Neuronal stem cell (in vitro differentiated cells): ENCODE measurements around the gene SLC11A1.
A peak's percentile ranks its signal among the peaks of the same experiment; 100 is the strongest.

Experiments used
- DNase-seq: peaks from one replicate; pipeline ENCODE4 v3.0.0-alpha.2; 2013; ENCODE audit warnings: low spot score
- H2AFZ ChIP-seq: one replicate; pipeline ENCODE4 v1.6.1; 2013; ENCODE audit warnings: mild to moderate bottlenecking, low read length, inconsistent platforms
- H2AK5ac ChIP-seq: 2 replicates; pipeline ENCODE4 v1.6.1; 2013; ENCODE audit warnings: low read depth, mild to moderate bottlenecking, inconsistent platforms, low read length, moderate library complexity, mixed read lengths
- H2BK120ac ChIP-seq: 2 replicates; pipeline ENCODE4 v1.6.1; 2013; ENCODE audit warnings: low read depth, mild to moderate bottlenecking, inconsistent platforms, low read length, moderate library complexity, mixed read lengths
- H2BK12ac ChIP-seq: one replicate; pipeline ENCODE4 v1.6.1; 2013; ENCODE audit warnings: low read length, inconsistent platforms
- H2BK15ac ChIP-seq: 2 replicates; pipeline ENCODE4 v1.6.1; 2013; ENCODE audit warnings: mild to moderate bottlenecking, low read length, inconsistent platforms, mixed read lengths
- H2BK5ac ChIP-seq: one replicate; pipeline ENCODE4 v1.6.1; 2013; ENCODE audit warnings: inconsistent platforms, mild to moderate bottlenecking, low read length, moderate library complexity
- H3K14ac ChIP-seq: one replicate; pipeline ENCODE4 v1.6.1; 2013; ENCODE audit warnings: low read length, inconsistent platforms
- H3K18ac ChIP-seq: 2 replicates; pipeline ENCODE4 v1.6.1; 2013; ENCODE audit warnings: low read length, inconsistent platforms
- H3K23ac ChIP-seq: 2 replicates; pipeline ENCODE4 v1.6.1; 2013; ENCODE audit warnings: low read depth, mild to moderate bottlenecking, mixed read lengths, low read length, inconsistent platforms; ENCODE audit not compliant: poor library complexity
- H3K27ac ChIP-seq: replicated peaks from 3 replicates; pipeline ENCODE4 v1.5.1; 2013; ENCODE audit warnings: low read length, inconsistent platforms
- H3K27me3 ChIP-seq, 3 experiments: 2 replicates each; pipeline ENCODE4 v1.6.1; 2013; ENCODE audit warnings: low read length in 3 of 3, mild to moderate bottlenecking in 2 of 3, inconsistent platforms in 1 of 3, low read depth in 1 of 3, mixed read lengths in 1 of 3, moderate library complexity in 1 of 3; ENCODE audit not compliant: control insufficient read depth in 3 of 3, insufficient read depth in 3 of 3
- H3K36me3 ChIP-seq, 2 donors: replicated peaks in 1 of 2; 2 replicates each; pipeline ENCODE4 v1.6.1; 2013; ENCODE audit warnings: low read length in 2 of 2; ENCODE audit not compliant: control insufficient read depth in 2 of 2, insufficient read depth in 2 of 2
- H3K4ac ChIP-seq: 2 replicates; pipeline ENCODE4 v1.6.1; 2013; ENCODE audit warnings: inconsistent platforms, mild to moderate bottlenecking, low read length, moderate library complexity
- H3K4me1 ChIP-seq, 2 donors: 1 replicate in 1 of 2; 2 replicates in 1 of 2; pipeline ENCODE4 v1.6.1; 2013; ENCODE audit warnings: low read length in 2 of 2, low read depth in 1 of 2; ENCODE audit not compliant: control insufficient read depth in 2 of 2, insufficient read depth in 1 of 2
- H3K4me2 ChIP-seq: one replicate; pipeline ENCODE4 v1.6.1; 2013; ENCODE audit warnings: mild to moderate bottlenecking, low read length, inconsistent platforms; ENCODE audit not compliant: insufficient read depth, poor library complexity, severe bottlenecking
- H3K4me3 ChIP-seq, 2 donors: 2 replicates each; pipeline ENCODE4 v1.5.1; 2013; ENCODE audit warnings: low read length in 2 of 2, mild to moderate bottlenecking in 2 of 2, inconsistent platforms in 1 of 2, moderate library complexity in 1 of 2
- H3K79me1 ChIP-seq: one replicate; pipeline ENCODE4 v1.6.1; 2013; ENCODE audit warnings: low read depth, mild to moderate bottlenecking, inconsistent platforms, low read length, moderate library complexity
- H3K9ac ChIP-seq: one replicate; pipeline ENCODE4 v1.6.1; 2013; ENCODE audit warnings: mild to moderate bottlenecking, low read depth, low read length, inconsistent platforms; ENCODE audit not compliant: poor library complexity
- H3K9me3 ChIP-seq, 2 donors: replicated peaks in 1 of 2; 2 replicates each; pipeline versions ENCODE3 to v1.6.1; 2013; ENCODE audit warnings: low read length in 2 of 2, mild to moderate bottlenecking in 2 of 2, inconsistent platforms in 1 of 2, low read depth in 1 of 2, mixed read lengths in 1 of 2, moderate library complexity in 1 of 2; ENCODE audit not compliant: control insufficient read depth in 2 of 2, insufficient read depth in 1 of 2
- H4K8ac ChIP-seq: one replicate; pipeline ENCODE4 v1.6.1; 2013; ENCODE audit warnings: low read depth, mild to moderate bottlenecking, inconsistent platforms, low read length, moderate library complexity
- H4K91ac ChIP-seq: one replicate; pipeline ENCODE4 v1.6.1; 2013; ENCODE audit warnings: low read length, low read depth, mild to moderate bottlenecking, inconsistent platforms; ENCODE audit not compliant: poor library complexity
- WGBS, 2 donors: extraction: QIAGEN DNeasy Blood & Tissue Kit; methylation state at CpG; one replicate each; pipeline ENCODE4 v1.1.7; 2013; ENCODE audit warnings: missing lambda C conversion rate in 2 of 2, mixed read lengths in 1 of 2; ENCODE audit not compliant: insufficient read length in 2 of 2, insufficient replicate concordance in 1 of 2; ENCODE audit errors: extremely low coverage in 2 of 2; 5-methylcytosine and 5-hydroxymethylcytosine counted together

SLC11A1 gene

GRCh38 chr2:218400930-218401881, 19.1 kb downstream of the SLC11A1 start:
- no peak overlapping the region for H2BK120ac ChIP-seq
- no peak overlapping the region for H2BK5ac ChIP-seq
- H3K4ac ChIP-seq = peak overlapping the region; percentile 66
- no peak overlapping the region for H3K14ac ChIP-seq
- no peak overlapping the region for H4K91ac ChIP-seq
- peaks cover 22 to 31% (median 30%) of the 10 kb centered on the region in 3 experiments for H3K27me3 ChIP-seq
- H3K9me3 ChIP-seq = no peaks in the 10 kb centered on the region
- H3K4me1 ChIP-seq = peaks cover 35 to 41% of the 10 kb centered on the region in 2 donors
- H3K9ac ChIP-seq = peak overlapping the region; percentile 96
- WGBS, 2 donors = no CpG with 5 or more reads among the region's 24 CpGs
- H3K79me1 ChIP-seq = peaks cover 6% of the 10 kb centered on the region
- H2AFZ ChIP-seq = peak overlapping the region; percentile 85
- no peak overlapping the region for H4K8ac ChIP-seq
- peak overlapping the region; percentile 66 for H3K18ac ChIP-seq
- peak overlapping the region; percentile 89 for H3K23ac ChIP-seq
- H2BK15ac ChIP-seq = peak overlapping the region; percentile 62
- no peak overlapping the region for H3K27ac ChIP-seq
- no peak for DNase-seq
- H2AK5ac ChIP-seq = peak overlapping the region; percentile 97
- no peak overlapping the region for H2BK12ac ChIP-seq
- peak overlapping the region; percentile 93 for H3K4me2 ChIP-seq
- H3K4me3 ChIP-seq = peak overlapping the region; percentile 91 to 92
- H3K36me3 ChIP-seq = peaks cover 21 to 41% of the 10 kb centered on the region in 2 donors

- WGBS, 2 donors = no CpG with 5 or more reads among the region's 9 CpGs
- Histone ChIP-seq H3K9me3 (no peaks in the 10 kb centered on the region), H3K9ac (no peak overlapping the region), H3K27ac (no peak overlapping the region), H2AK5ac (no peak overlapping the region), H2BK120ac (no peak overlapping the region), H3K23ac (no peak overlapping the region), H2AFZ (no peak overlapping the region), H3K79me1 (peaks cover 6% of the 10 kb centered on the region), H3K4me1 (peaks cover 31 to 36% of the 10 kb centered on the region in 2 donors), H2BK15ac (no peak overlapping the region), H3K18ac (no peak overlapping the region), H3K27me3 (peaks cover 19 to 25% (median 24%) of the 10 kb centered on the region in 3 experiments), H4K8ac (no peak overlapping the region), H2BK12ac (no peak overlapping the region), H3K14ac (no peak overlapping the region), H3K4ac (no peak overlapping the region), H3K4me3 (no peak overlapping the region), H4K91ac (no peak overlapping the region), H3K36me3 (peaks cover 21 to 41% of the 10 kb centered on the region in 2 donors), H3K4me2 (no peak overlapping the region), H2BK5ac (no peak overlapping the region)
- DNase-seq = no peak
Measured at GRCh38 chr2:218401890-218402289, 19.8 kb downstream of the SLC11A1 start.

- peak overlapping the region; percentile 60 for H3K9ac ChIP-seq
- no peak overlapping the region for H2BK5ac ChIP-seq
- H3K4me1 ChIP-seq = peaks cover 29 to 35% of the 10 kb centered on the region in 2 donors
- no peak overlapping the region for H3K14ac ChIP-seq
- H3K27ac ChIP-seq = no peak overlapping the region
- no peak overlapping the region for H2BK12ac ChIP-seq
- H3K36me3 ChIP-seq = peaks cover 21 to 41% of the 10 kb centered on the region in 2 donors
- peaks cover 6% of the 10 kb centered on the region for H3K79me1 ChIP-seq
- H3K23ac ChIP-seq = no peak overlapping the region
- no peak overlapping the region for H3K4me3 ChIP-seq
- no peak overlapping the region for H2BK120ac ChIP-seq
- no peak overlapping the region for H3K4me2 ChIP-seq
- no peak overlapping the region for H2AFZ ChIP-seq
- no peak for DNase-seq
- no peak overlapping the region for H3K18ac ChIP-seq
- no peak overlapping the region for H4K91ac ChIP-seq
- H3K27me3 ChIP-seq = peaks cover 15 to 19% (median 18%) of the 10 kb centered on the region in 3 experiments
- no peak overlapping the region for H2BK15ac ChIP-seq
- H3K9me3 ChIP-seq = no peaks in the 10 kb centered on the region
- H4K8ac ChIP-seq = no peak overlapping the region
- no peak overlapping the region for H2AK5ac ChIP-seq
- no CpG with 5 or more reads among the region's 8 CpGs for WGBS, 2 donors
- no peak overlapping the region for H3K4ac ChIP-seq
Measured at GRCh38 chr2:218402491-218402901, 20.4 kb downstream of the SLC11A1 start.

- H3K9ac ChIP-seq = peak overlapping the region; percentile 60
- no peak overlapping the region for H2BK120ac ChIP-seq
- H3K4ac ChIP-seq = no peak overlapping the region
- H3K9me3 ChIP-seq = no peaks in the 10 kb centered on the region
- H2BK5ac ChIP-seq = no peak overlapping the region
- H3K18ac ChIP-seq = no peak overlapping the region
- H2BK12ac ChIP-seq = no peak overlapping the region
- no CpG with 5 or more reads among the region's 26 CpGs for WGBS, 2 donors
- no peak overlapping the region for H3K4me3 ChIP-seq
- H3K27ac ChIP-seq = no peak overlapping the region
- peaks cover 11 to 15% (median 13%) of the 10 kb centered on the region in 3 experiments for H3K27me3 ChIP-seq
- peaks cover 24 to 30% of the 10 kb centered on the region in 2 donors for H3K4me1 ChIP-seq
- H3K4me2 ChIP-seq = no peak overlapping the region
- DNase-seq = no peak
- H4K91ac ChIP-seq = no peak overlapping the region
- H2AK5ac ChIP-seq = no peak overlapping the region
- H2AFZ ChIP-seq = no peak overlapping the region
- no peak overlapping the region for H3K23ac ChIP-seq
- H3K36me3 ChIP-seq = peaks cover 21 to 41% of the 10 kb centered on the region in 2 donors
- H4K8ac ChIP-seq = no peak overlapping the region
- no peak overlapping the region for H2BK15ac ChIP-seq
- no peak overlapping the region for H3K14ac ChIP-seq
- peaks cover 6% of the 10 kb centered on the region for H3K79me1 ChIP-seq
Measured at GRCh38 chr2:218402911-218403411, 20.9 kb downstream of the SLC11A1 start.
